ENCODE measurements around the gene RGSL1.

Gene RGSL1

DNA sequence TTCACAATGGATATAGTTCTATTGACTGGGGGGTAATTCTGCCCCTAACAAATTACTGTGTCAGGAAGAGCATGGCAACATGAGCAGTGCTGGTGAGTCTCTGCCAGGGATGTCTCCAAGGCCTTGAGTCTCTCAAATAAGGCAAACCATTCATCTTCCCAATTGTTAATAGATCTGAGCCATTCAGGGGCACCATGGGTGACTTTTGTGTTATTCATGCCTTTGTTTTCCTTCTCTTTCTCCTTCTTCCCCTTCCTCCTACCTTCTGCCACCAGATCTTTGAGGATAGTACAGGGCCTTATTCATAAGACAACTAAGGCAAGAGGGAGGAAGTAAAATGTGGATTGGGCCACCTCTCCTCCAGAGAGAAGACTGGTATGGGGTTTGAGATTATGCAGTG, at the start of gene RGSL1:
TSS of gene RGSL1 (plus strand) at position 60 of the 400 bp plus-strand sequence. CDS start at position 80, 20 bp downstream.
- DNase-seq (ENCODE audit: low read depth in 2 of 2), result no peak

DNA sequence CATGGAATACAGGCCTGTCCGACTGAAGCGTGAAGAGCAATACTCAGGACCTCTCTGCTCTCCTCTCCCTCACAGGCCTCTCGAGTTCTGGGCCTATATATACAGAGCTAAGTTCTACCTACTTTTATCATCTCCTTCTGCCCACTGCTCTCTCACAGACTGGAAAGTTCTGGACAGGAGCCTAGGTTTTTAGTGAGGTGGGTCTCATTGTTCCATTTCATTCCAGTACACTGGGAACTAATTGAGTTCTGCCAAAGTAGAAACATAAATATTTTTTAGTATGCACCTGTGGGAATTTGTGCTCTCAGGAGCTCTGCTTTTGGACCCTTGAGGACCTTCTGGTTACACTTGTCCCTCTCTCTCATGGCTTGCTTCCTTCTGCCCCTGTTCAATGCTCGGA, 49.4 kb upstream of the RGSL1 start, which contains the start of gene TEDDM1:
TSS of gene TEDDM1 (minus strand) at position 101 of the 400 bp plus-strand sequence. CDS start 182 bp downstream, outside the sequence.
- DNase-seq (ENCODE audit: low read depth in 2 of 2), result no peak

DNA sequence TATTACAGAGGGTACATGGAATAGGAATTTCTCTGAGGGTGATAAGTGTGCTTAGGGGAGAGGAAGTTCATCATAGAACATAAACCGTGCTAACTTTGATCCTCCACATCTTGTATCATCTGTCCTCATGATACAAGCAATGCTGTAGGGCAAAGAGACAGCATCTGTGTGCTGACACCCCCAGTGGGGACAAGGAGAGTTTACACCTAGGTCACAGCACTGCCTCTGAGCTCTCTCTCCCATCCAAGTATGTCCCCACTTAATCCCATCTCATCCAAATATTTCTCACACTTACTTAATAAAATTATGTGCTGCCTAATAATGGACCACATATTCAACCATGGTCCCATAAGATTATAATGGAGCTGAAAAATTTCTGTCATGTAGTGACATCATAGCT, 45.2 kb upstream of the RGSL1 start:
- no peak for DNase-seq (ENCODE audit: low read depth in 2 of 2)

DNA sequence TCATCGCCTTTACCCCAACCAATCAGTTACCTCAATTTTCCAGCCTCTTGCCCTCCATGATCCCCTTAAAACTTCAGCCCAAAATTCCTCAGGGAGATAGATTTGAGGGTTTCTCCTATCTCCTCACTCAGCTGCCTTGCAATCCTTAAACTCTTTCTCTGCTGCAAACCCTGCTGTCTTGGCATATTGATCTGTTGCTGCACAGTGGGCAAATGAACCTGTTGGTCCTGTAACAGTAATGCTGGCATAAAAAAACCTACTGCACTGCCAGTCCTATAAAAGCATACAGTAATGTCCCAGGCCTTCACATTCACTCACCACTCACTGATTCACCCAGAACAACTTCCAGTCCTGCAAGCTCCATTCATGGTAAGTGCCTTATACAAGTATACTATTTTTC, 44.4 kb upstream of the RGSL1 start:
- DNase-seq (ENCODE audit: low read depth in 2 of 2), result no peak

DNA sequence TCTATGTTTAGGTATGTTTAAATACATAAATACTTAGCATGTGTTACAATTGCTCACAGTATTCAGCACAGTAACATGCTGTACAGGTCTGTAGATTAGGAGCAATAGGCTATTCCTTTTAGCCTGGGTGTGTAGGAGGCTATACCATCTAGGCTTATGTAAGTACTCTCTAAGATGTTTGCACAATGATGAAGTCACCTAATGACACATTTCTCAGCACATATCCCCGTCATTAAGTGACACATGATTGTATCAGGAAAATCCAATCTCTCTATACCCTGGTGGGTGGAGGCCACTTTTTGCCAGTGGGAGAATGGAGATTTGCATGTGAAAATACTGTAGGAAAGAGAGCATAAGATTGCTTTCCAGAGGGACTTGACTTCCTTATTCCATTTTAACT, 43.9 kb upstream of the RGSL1 start:
- no peak for DNase-seq (ENCODE audit: low read depth in 2 of 2)

DNA sequence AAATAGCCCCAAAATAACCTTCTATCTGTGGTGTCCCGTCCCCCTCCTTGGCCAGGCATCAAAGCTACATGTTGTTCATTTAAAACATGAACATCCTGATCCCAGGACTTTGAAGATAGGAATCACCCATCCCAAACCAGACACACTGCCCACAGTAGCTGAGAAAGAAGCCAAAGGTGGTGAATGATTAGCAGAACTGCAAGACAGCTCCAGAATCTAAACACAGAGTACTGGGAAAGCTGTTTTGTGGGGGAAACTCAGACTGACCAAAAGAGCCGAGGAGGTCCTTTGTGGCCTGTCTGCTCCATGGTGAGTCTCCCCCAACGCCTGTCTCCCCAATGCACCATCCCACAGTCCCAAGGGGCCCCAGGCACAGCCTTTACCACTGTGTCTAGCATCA, 42.2 kb upstream of the RGSL1 start:
- no peak for DNase-seq (ENCODE audit: low read depth in 2 of 2)

DNA sequence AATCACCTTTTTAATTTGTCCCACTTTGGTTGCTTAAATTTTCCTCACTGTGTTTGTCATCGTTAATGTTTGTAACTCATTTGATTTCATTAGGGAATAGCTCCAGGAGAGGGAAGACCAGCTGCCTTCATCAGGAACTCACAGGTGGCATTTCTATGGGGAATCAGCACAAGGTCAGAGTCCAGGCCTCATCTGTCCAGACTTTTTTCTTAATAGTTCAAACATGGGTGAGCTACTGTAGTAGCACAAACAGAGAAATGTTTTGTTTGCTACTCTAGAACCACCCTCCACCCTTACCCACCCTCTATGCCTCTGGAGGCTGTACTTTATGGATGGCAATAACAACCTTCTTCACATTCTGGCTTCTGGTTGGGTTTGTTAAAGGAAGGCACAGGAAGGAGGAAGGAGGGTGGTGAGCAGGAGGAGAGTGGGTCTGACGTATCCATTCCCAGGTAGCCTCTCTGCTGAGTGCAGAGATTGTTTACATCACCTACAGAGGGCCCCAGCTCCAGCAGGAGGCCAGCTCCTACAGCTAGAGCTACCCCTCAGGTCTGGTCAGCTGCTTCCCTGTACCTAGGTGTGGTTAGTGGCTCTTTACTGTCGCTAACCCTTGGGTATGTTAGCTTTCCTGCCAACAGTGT, 41.4 kb upstream of the RGSL1 start:
- DNase-seq (ENCODE audit: low read depth in 2 of 2), result no peak

DNA sequence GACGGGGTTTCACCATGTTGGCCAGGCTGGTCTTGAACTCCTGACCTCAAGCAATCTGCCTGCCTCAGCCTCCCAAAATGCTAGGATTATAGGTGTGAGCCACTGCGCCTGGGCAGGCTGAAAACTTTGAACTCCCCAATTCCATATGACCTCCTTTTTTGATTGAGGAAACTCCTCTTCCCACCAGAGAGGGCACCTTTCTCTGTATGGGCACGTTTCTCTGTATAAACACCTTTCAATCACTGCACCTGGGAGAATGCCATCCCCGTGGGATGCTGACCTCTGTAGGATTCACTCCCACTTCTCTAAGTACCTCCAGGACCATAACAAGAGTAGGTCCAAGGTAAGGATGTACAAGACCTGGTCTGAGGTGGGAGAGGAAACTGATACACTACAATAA, 39.8 kb upstream of the RGSL1 start:
- no peak for DNase-seq (ENCODE audit: low read depth in 2 of 2)

DNA sequence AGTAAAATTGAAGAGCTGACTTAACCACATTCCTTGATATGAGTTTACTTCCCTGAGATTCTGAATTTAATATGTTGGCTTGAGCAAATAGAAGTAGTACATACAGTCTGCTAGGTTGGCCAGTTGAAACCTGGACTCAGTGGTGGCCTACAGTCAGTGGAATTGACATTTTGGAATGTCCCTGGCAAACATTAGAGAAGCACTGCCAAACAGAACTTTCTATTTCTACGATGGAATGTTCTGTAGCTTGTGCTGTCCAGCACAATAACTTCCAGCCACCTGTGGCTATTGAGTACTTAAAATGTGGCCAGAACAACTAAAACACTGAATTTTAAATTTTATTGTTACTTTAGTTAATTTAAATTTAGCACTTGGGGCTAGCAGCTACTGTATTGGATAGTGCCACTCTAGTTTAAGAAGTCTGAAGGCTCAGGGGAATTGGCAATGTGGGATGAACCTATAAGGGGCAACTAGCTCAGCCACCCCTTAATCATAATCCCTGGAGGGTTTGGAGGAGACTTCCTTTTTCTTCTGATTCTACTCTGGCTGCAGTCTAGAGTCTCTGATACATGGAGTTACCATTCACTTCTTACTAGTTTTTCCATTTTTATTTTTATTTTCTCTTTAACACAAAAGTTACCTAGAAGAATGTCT, 39.2 kb upstream of the RGSL1 start:
- no peak for DNase-seq (ENCODE audit: low read depth in 2 of 2)

DNA sequence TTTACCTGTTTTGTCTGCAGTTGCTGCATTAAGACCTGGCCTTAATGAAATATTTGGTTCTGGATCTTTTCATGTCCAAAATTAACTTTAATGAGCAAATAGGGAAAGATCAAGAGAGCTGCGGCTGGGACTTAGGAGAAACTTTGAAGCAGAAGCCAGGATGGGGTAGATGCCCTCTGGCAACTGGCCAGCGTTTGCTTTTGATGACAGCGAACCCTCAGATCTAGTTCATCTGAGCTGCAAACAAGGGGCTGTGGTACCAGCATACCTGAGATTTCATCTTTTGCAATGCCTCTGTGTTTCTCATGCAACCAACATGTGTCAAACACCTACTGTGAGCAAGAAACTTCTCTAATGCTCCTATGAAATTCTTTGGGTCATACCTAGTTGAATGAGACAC, 36.5 kb upstream of the RGSL1 start:
- DNase-seq (ENCODE audit: low read depth in 2 of 2), result no peak

DNA sequence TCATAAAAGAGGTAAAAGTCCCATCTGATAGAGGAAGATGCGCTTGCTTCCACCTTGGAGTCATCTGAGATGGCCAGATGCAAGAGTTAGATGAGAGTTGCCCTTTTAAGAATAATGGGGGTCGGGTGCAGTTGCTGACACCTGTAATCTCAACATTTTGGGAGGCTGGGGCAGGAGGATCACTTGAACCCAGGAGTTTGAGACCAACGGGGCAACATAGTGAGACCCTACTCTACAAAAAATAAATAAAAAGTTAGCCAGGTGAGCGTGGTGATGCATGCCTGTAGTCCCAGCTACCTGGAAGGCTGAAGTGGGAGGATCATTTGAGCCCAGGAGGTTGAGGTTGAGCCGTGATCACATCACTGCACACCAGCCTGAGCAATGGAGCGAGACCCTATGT, 36.0 kb upstream of the RGSL1 start:
- no peak for DNase-seq (ENCODE audit: low read depth in 2 of 2)

DNA sequence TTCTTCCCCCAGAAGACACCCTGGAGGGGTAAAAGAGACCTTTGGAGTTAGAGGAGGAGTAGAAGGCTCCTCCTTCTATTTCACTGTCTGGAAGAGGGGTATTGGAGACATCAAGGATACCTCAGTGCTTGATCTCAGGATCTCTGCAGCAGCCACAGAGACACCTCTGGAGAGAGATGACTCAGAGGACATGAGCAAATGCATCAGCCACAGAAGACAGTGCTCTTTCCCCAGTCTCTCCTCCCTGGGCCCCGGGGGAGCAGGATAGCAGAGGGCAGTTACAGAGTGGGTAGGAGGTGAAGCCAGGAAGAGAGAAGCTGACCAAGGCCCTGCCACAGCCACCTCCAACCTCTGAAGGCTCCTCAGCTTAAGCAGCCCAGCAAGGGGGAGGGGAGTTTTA, 34.2 kb upstream of the RGSL1 start:
- no peak for DNase-seq (ENCODE audit: low read depth in 2 of 2)

DNA sequence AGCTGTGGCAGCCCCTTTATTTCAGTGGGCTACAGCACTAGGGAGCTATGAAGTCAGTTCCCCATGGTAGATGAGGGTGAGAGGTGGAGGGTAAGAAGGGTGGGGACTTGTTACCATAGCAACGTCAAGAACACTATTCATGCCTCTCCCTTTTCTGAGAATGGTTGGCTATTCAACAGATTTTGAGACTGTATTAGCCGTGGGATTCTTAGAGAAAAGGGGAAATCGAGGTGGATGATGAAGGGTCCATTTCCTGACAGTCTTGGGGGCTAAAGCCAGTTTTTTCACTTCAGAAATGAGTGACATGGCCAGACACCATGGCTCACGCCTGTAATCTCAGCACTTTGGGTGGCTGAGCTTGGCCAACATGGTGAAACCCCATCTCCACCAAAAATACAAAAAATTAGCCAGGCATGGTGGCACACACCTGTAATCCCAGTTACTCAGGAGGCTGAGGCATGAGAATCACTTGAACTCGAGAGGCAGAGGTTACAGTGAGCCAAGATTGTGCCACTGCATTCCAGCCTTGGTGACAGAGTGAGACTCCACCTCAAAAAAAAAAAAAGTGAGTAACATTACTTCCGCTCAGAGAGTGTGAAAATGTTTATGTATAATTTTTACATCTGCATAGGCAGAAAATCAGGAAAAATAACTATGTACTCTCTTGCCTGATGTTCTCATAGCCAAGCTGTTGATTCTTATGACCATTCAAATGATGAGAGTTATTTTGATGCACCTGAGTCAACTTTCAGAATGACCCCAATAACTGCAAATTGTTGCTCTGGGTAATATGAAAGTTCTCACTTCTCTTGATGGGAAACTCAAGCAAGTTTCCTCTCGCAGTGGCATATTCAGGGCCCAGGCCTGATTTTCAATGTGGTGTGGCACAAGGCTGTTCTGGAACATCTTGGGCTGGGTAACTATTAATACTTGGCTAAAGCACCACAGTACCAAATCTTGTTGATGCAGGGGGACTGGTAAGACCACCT, 23.2 kb upstream of the RGSL1 start:
- DNase-seq (ENCODE audit: low read depth in 2 of 2), result no peak

DNA sequence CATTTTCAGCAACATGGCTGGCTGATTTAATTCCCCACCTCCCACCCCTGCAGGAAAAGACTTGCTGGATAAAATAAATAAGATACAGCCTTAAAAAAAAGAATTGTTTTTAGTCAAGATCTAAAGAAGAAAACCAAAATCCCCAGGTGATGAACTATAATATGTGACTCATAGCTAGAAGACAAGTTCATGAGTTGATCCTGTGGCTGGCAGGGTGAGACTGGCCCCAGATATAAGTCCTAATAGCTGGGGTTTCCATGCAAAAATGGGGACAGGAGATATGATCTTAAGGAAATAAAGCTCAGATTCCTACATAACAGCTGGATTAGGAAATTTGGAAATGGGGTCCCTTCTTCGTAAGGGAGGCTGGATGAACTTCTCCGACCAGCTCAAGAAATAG, 21.9 kb upstream of the RGSL1 start:
- no peak for DNase-seq (ENCODE audit: low read depth in 2 of 2)

DNA sequence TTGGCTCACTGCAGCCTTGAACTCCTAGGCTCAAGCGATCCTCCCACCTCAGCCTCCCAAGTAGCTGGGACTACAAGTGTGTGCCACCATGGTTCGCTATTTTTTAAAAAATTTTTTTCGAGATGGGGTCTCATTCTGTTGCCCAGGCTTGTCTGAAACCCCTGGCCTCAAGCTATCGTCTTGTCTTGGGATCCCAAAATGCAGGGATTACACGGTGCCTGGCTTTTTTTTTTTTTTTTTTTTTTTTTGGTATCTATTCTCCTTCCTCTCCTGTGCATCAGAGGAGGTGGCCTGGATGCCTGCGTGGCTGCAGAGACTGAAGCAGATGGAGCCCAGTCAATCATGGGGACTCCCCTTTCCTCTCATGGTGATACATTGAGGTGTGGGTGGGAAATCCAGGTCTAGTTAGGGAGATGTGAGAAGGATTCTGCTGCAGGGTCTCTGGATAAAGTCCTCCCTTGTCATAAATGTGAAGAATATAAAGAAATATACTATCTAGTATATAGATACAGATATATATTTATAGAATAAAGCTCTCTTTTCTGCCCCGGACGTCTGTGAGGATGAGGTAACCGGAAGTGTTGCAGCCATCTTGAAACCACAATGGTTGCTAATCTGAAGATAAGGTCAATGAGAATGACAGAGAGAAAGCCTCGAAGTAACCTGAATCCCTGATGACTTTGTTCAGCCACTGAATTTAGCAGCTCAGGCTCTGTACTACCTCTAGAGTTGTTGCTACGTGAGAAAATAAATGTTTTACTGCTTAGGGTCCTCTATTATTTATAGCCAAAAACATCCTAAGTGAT, 19.5 kb upstream of the RGSL1 start:
- DNase-seq (ENCODE audit: low read depth in 2 of 2), result peak in 1 of 2 donors; percentile 6

DNA sequence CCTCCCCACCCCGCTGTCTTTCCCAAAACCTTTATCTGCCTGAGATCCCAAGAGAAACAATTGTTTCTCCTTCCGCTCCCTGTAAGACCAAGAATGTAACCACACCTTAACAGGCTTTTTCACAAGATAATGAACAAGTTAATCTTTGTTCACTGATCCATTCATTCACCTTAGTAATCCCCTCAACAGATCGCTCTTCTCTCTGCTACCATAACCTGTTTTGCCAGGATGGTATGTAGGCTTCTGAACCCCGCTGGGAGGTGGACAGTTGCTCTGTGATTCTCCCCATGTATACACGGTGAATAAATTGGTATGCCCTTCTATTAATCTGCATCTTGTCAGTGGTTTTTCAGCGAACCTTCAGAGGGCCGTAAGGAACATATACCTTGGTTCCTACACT, 18.7 kb upstream of the RGSL1 start:
- DNase-seq (ENCODE audit: low read depth in 2 of 2), result no peak

DNA sequence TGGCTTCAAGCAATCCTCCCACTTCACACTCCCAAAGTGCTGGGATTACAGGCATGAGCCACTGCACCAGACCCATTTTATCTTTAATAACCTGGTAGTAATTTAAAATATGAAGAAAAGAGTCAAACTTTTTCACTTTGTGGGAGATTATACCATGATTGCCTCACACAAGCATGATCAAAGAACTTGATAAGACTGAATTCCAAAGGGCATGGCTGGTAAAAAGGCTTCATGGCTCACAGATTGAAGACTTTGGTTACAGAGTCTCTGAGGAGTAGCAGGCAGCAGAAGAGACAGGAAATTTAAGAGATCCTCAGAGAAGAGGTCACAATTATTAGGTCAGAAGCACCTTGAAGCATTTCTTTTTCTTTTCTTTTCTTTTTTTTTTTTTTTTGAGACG, 16.4 kb upstream of the RGSL1 start:
- no peak for DNase-seq (ENCODE audit: low read depth in 2 of 2)

DNA sequence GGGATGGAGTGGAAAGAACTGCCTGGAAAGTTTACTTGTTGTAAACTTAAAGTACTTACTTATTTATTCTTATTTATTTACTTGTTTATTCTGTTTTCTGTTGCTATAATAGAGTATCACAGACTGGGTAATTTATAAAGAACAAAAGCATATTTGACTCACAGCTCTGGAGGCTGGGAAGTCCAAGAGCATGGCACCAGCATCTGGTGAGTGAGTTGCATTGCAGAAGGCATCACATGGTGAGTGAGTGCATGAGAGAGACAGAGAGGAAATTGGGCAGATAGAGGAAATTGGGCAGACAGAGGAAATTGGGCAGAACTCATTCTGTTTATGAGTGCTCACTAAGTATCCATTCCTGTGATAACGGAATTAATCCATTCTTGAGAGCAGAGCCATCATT, 11.6 kb upstream of the RGSL1 start:
- no peak for DNase-seq (ENCODE audit: low read depth in 2 of 2)

DNA sequence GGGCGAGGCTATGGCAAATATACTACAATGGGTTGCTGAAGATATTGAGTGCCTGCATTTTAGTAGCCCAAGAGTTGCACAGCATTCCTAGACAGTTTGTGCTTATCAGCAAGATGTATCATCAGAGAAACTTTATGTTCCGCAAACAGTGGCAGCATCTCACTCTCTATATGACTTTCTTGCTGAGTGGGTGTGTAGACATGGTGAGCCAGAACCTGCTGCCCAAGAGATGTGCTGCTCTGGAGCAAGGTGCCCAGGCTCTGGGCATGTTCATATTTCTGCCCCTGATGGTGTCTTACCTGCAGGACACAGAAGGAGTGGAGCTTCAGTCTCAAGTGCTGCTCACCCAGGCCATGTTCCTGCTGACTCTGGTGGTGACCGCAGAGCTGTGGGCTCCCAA, 8.2 kb upstream of the RGSL1 start:
- DNase-seq (ENCODE audit: low read depth in 2 of 2), result no peak

DNA sequence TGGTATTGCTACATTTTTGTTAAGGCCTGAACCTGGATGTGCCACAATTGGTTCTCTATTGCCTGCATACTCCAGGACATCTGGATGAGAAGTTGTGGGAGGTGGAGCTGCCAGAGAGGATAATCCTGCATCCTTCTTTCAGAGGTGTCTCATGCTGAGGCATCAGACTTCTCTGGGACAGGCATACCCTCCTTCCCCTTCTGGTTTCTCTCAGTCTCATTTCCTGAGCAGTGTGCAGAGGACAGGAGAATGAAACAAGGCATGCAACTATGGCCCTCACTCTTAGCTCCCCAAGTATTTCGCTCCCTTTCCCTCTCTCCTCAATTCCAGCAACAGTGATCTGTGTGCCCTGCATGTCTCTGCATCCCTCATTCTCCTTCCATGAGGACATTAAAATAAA, 7.6 kb upstream of the RGSL1 start:
- no peak for DNase-seq (ENCODE audit: low read depth in 2 of 2)

DNA sequence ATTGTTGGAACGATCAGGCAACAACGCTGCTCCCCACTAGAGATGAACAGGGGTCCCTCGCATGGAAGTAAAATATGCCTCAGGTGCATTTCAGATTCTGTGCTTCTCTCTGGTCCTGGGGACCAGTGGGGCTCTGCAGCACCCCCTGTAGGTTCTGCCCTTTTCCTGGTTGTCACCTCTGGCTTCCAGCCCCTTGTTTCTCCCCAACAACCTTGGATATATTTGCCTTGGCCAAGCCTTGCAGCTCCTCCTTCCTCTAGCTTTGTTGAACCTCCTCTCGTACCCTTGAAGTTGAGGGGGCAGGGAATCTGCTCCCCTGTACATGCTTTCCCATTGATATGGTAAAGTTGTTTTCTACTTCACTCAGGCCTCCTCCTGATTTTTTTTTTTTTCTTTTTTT, 5.4 kb upstream of the RGSL1 start:
- no peak for DNase-seq (ENCODE audit: low read depth in 2 of 2)
